Bronchial epithelial cell (primary cell): ENCODE results near the gene POP4. TPM values are rescaled to one million over a fixed set of nuclear protein-coding genes. Genes with fewer than 3 reads are reported as not detected.

ENCODE experiments used
- DNase-seq: peaks from one replicate; pipeline ENCODE4 v3.0.0-alpha.2; 2010; ENCODE audit warnings: low read depth
- FAIRE-seq: peaks from 2 replicates; lab custom pipeline; 2011; peaks lifted over from hg19 to GRCh38; lab: Jason Lieb, UNC
- H3K27me3 ChIP-seq: 2 replicates; pipeline ENCODE4 v1.5.1; 2011; ENCODE audit warnings: low read length; ENCODE audit not compliant: control insufficient read depth, insufficient read depth
- H3K36me3 ChIP-seq: 2 replicates; pipeline ENCODE4 v1.5.1; 2011; ENCODE audit warnings: low read length; ENCODE audit not compliant: control insufficient read depth, insufficient read depth
- H3K4me3 ChIP-seq: 2 replicates; pipeline ENCODE4 v1.5.1; 2011; ENCODE audit warnings: mild to moderate bottlenecking, low read depth, low read length, control low read depth
- total RNA-seq: library from RNA; depleted of rRNA; stranded (reverse); fragments of >200 nt; gene quantifications from 2 replicates; pipeline ENCODE4 v1.2.1, GENCODE V29; 2014
- TF ChIP-seq, protein P1 (sequence below): IDR thresholded peaks from 2 replicates; pipeline ENCODE4 v1.5.1; 2011; ENCODE audit warnings: mild to moderate bottlenecking, moderate library complexity, low read length, control low read depth, inconsistent platforms; ENCODE audit not compliant: insufficient read depth, severe bottlenecking

POP4 gene
- total RNA-seq, 1 donor from 2014 or later = 58.7 TPM

DNA sequence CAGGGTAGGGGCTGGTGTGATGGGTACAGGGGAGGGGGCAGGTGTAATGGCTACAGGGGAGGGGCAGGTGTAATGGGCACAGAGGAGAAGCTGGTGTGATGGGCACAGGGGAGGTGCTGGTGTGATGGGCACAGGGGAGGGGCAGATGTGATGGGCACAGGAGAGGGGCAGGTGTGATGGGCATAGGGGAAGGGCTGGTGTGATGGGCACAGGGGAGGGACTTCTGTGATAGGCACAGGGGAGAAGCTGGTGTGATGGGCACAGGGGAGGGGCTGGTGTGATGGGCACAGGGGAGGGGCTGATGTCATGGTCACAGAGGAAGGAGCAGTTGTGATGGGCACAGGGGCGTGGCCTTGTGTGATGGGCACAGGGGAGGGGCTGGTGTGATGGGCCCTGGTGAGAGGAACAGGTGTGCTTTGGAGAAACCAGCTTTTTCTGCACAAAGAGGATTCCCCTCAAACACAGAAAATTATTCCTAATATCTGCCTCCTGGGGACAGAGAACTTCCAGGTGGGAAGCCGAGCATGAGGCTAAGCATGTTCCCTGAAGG is 38.6 kb upstream of the POP4 start:
- DNase-seq (no peak), FAIRE-seq (no peak)
- H3K4me3 ChIP-seq = no peak overlapping the region
- H3K36me3 ChIP-seq = no peaks in the 10 kb centered on the region
- TF ChIP-seq, protein P1, sequence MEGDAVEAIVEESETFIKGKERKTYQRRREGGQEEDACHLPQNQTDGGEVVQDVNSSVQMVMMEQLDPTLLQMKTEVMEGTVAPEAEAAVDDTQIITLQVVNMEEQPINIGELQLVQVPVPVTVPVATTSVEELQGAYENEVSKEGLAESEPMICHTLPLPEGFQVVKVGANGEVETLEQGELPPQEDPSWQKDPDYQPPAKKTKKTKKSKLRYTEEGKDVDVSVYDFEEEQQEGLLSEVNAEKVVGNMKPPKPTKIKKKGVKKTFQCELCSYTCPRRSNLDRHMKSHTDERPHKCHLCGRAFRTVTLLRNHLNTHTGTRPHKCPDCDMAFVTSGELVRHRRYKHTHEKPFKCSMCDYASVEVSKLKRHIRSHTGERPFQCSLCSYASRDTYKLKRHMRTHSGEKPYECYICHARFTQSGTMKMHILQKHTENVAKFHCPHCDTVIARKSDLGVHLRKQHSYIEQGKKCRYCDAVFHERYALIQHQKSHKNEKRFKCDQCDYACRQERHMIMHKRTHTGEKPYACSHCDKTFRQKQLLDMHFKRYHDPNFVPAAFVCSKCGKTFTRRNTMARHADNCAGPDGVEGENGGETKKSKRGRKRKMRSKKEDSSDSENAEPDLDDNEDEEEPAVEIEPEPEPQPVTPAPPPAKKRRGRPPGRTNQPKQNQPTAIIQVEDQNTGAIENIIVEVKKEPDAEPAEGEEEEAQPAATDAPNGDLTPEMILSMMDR = no peak
- H3K27me3 ChIP-seq = no peaks in the 10 kb centered on the region

DNA sequence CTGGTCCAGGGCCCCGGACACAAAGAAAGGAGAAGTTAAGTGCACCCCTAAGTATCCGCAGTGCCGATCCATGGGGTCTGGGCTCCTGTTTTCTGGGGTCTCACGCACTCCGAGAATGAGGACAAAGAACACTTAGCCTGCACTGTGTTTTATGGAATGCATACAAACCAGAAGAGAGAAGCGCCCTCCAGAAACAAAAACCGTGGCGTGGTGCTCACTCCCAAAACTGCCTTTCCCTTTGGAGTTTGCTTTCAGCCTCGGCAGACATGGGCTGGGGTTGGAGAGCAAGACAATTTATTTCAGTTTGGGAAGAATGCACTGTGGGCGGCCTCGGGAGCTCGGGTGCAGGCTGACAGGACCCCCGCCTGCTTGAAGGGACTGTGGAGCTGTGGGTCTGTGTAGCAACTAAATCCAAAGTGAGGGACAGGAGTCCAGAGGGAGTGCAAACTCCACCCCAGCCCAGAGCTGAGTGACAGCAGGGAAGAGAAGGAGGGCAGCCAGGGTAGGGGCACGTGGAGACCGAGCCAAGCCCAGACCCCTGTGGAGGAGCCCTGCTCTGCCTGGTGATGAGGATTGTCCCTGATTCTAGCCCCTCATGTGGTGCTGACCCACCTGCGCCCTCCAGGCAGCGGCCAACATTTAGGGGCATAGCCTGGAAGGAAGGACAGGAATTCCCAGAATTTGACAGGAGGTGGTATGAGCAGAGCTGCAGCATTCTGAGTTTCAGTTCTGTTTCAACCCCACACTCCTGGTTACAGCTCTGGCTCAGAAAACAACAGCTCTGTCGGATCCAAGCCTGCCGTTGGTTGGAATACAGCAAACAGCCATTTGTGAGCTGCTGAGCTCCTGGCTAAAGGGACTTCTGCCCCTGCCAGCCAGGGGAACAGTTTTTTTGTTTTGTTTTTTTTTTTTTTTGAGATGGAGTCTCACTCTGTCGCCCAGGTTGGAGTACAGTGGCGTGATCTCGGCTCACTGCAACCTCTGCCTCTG is 37.8 kb upstream of the POP4 start:
- no peak for FAIRE-seq
- Histone ChIP-seq H3K4me3 (no peak overlapping the region), H3K36me3 (no peaks in the 10 kb centered on the region), H3K27me3 (no peaks in the 10 kb centered on the region)
- DNase-seq = no peak
- TF ChIP-seq, protein P1 = no peak

DNA sequence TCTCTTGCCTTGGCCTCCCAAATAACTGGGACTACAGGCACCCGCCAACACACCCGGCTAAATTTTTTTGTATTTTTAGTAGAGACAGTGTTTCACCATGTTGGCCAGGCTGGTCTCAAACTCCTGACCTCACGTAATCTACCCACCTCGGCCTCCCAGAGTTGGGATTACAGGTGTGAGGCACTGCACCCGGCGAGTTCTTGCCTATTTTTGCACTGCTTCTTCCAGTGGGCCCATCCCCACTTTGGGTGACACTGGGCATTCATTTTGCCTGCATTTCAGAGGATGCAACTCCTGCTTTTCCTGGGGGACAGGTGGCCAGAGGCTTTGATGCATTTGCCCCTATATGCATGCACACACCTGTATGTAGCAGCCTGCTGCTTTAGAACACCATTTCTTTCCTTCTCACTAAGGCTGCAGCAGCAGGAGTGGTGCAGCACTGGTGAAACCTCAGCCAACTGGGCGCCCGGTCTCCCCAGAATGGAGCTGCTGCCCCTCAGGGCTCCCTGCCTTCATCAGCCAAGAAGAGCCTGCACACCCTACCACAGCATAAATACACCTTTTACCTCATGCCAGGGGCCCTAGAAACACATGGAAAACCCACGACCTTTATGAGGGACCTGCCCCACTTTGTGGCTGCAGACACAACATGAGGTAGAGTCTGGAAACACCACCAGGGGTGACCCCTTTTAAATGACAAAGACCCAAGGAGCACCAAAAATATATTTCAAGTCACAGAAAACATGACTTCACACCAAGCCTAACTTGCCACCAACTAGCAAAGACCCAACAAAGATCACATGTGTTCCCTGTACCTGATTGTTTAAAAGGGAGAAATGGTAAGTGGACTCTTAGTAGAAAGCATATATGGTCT is 36.8 kb upstream of the POP4 start:
- DNase-seq (no peak), FAIRE-seq (no peak)
- H3K27me3 ChIP-seq = no peaks in the 10 kb centered on the region
- TF ChIP-seq, protein P1 = no peak
- no peak overlapping the region for H3K4me3 ChIP-seq
- no peaks in the 10 kb centered on the region for H3K36me3 ChIP-seq

DNA sequence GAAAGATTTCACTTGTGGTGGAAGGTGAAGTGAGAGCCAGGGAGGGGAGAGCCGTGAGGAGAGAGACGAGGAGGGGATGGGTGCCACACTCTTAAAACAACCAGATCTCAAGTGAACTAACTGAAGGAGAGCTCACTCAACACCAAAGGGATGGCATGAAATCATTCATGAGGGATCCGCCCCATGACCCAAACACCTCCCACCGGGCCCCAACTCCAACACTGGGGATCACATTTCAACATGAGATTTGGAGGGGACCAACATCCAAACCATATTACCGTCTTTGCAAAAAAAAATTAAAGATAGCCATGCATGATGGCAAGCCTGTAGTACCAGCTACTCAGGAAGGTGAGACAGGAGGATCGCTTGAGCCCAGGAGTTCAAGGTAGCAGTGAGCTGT is 34.9 kb upstream of the POP4 start:
- H3K36me3 ChIP-seq = no peaks in the 10 kb centered on the region
- no peak for FAIRE-seq
- no peaks in the 10 kb centered on the region for H3K27me3 ChIP-seq
- TF ChIP-seq, protein P1 = no peak
- DNase-seq = no peak
- H3K4me3 ChIP-seq = no peak overlapping the region

DNA sequence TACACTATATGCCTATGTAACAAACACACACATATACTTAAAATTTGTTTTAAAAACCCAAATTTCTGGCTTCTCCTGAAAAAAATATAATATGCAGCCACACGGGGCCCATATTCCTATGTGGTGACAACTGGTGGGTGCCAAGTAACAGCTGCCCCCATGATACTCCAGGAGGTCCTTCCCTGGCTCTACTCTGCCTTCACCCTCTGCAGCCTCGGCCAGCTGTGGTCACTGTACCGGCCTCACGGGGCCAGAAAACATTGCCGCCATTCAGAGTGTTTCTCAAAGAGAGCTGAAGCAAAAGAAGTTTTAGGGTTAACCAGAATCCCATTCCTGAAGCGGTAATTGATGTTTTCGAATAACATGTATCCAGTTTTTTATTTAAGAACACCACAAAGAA is 32.6 kb upstream of the POP4 start:
- FAIRE-seq = no peak
- TF ChIP-seq, protein P1 = no peak
- no peaks in the 10 kb centered on the region for H3K27me3 ChIP-seq
- no peaks in the 10 kb centered on the region for H3K36me3 ChIP-seq
- DNase-seq = no peak
- H3K4me3 ChIP-seq = no peak overlapping the region
